Measurements from ENCODE around the gene MROH8. TPM values are rescaled to one million over a fixed set of nuclear protein-coding genes. Genes with fewer than 3 reads are reported as not detected.

The MROH8 gene
- polyA plus RNA-seq, 1 of the 3 experiments (the other 2 are of a cell fraction), result 3.5 TPM

DNA sequence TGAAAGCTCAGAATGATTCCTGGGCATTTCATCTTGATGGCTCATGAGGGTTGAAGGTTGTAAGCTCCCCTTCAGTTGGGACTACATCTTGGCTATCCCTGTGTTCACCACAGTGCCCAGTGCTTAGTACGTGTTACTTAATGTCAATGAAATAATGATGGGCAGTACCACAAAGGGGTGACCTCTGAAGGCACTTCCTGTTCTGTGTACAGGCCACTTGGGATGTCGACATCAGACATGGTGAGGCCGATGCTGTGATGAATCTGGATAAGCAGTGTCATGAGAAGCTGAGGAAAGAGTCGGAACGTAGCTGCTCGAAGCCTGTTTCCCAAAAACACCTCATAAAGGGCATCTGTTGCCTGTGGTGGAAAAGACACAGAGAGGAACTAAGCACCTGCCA lies 55.9 kb downstream of the MROH8 start:
- WGBS (ENCODE audit: low lambda C conversion rate), result 83% methylated on average over 6 of the region's 6 CpGs
- no peak overlapping the region for H3K27ac ChIP-seq (ENCODE audit: low read depth in 2 of 2, low read length in 1 of 2)
- TF ChIP-seq, protein P1, sequence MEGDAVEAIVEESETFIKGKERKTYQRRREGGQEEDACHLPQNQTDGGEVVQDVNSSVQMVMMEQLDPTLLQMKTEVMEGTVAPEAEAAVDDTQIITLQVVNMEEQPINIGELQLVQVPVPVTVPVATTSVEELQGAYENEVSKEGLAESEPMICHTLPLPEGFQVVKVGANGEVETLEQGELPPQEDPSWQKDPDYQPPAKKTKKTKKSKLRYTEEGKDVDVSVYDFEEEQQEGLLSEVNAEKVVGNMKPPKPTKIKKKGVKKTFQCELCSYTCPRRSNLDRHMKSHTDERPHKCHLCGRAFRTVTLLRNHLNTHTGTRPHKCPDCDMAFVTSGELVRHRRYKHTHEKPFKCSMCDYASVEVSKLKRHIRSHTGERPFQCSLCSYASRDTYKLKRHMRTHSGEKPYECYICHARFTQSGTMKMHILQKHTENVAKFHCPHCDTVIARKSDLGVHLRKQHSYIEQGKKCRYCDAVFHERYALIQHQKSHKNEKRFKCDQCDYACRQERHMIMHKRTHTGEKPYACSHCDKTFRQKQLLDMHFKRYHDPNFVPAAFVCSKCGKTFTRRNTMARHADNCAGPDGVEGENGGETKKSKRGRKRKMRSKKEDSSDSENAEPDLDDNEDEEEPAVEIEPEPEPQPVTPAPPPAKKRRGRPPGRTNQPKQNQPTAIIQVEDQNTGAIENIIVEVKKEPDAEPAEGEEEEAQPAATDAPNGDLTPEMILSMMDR (IDR thresholded peaks at IDR 0.05), result no peak
- TF ChIP-seq, protein P2, sequence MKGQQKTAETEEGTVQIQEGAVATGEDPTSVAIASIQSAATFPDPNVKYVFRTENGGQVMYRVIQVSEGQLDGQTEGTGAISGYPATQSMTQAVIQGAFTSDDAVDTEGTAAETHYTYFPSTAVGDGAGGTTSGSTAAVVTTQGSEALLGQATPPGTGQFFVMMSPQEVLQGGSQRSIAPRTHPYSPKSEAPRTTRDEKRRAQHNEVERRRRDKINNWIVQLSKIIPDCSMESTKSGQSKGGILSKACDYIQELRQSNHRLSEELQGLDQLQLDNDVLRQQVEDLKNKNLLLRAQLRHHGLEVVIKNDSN (IDR thresholded peaks at IDR 0.05; ENCODE audit: borderline replicate concordance, low read depth), result no peak
- TF ChIP-seq TAF1 (IDR thresholded peaks at IDR 0.05; ENCODE audit: borderline replicate concordance, low read depth, low read length), result no peak
- TF ChIP-seq, protein P3, sequence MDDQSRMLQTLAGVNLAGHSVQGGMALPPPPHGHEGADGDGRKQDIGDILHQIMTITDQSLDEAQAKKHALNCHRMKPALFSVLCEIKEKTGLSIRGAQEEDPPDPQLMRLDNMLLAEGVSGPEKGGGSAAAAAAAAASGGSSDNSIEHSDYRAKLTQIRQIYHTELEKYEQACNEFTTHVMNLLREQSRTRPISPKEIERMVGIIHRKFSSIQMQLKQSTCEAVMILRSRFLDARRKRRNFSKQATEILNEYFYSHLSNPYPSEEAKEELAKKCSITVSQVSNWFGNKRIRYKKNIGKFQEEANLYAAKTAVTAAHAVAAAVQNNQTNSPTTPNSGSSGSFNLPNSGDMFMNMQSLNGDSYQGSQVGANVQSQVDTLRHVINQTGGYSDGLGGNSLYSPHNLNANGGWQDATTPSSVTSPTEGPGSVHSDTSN (IDR thresholded peaks at IDR 0.05), result no peak
- TF ChIP-seq SIN3A (IDR thresholded peaks at IDR 0.05; ENCODE audit: borderline replicate concordance, low read depth, low read length), result no peak
- TF ChIP-seq MEF2A (IDR thresholded peaks at IDR 0.05; ENCODE audit: borderline replicate concordance, low read depth), result no peak
- no peak for TF ChIP-seq ELF1 (IDR thresholded peaks at IDR 0.05)
- no peak for TF ChIP-seq POLR2AphosphoS5 (IDR thresholded peaks at IDR 0.05; ENCODE audit: low read depth, low read length)
- no peak for TF ChIP-seq TEAD4 (IDR thresholded peaks at IDR 0.05; ENCODE audit: borderline replicate concordance, insufficient read depth)
- no peak for TF ChIP-seq TCF12 (IDR thresholded peaks at IDR 0.05)
- no peak for TF ChIP-seq RXRA (IDR thresholded peaks at IDR 0.05; ENCODE audit: borderline replicate concordance, low read depth)
- TF ChIP-seq NRF1 (IDR thresholded peaks at IDR 0.05; ENCODE audit: low read depth, low read length), result no peak
- TF ChIP-seq RAD21 (IDR thresholded peaks at IDR 0.05; ENCODE audit: low read length), result no peak
- no peak for TF ChIP-seq YY1 (IDR thresholded peaks at IDR 0.05; ENCODE audit: low read depth)
- TF ChIP-seq FOXJ3 (CRISPR knock-in tag; IDR thresholded peaks at IDR 0.05), result no peak
- TF ChIP-seq MXI1 (IDR thresholded peaks at IDR 0.05; ENCODE audit: low read depth, low read length), result no peak
- H3K9ac ChIP-seq, result no peak overlapping the region
- no peaks in the 10 kb centered on the region for H3K79me2 ChIP-seq (ENCODE audit: insufficient read depth)
- H3K4me1 ChIP-seq (ENCODE audit: control insufficient read depth in 1 of 2, insufficient read depth in 2 of 2, low read depth in 1 of 2, low read length in 1 of 2), result no peaks in the 10 kb centered on the region
- DNase-seq, result no peak
- POLR2A ChIA-PET, result no interaction called here
- H3K4me2 ChIP-seq, result no peak overlapping the region
- CTCF ChIA-PET, result no interaction called here
- no peaks in the 10 kb centered on the region for H3F3A ChIP-seq (replicated peaks; ENCODE audit: insufficient read depth)
- H2AFZ ChIP-seq (ENCODE audit: low read depth), result no peak overlapping the region
- no peak overlapping the region for H3K4me3 ChIP-seq (ENCODE audit: low read depth in 2 of 2, low read length in 1 of 2)
- no peaks in the 10 kb centered on the region for H3K9me2 ChIP-seq
- H4K20me1 ChIP-seq (ENCODE audit: insufficient read depth), result no peaks in the 10 kb centered on the region
- no peaks in the 10 kb centered on the region for H3K36me3 ChIP-seq (replicated peaks in 1 of 2; ENCODE audit: control insufficient read depth in 1 of 2, insufficient read depth in 2 of 2, low read length in 1 of 2)
- H3K27me3 ChIP-seq (ENCODE audit: insufficient read depth), result no peaks in the 10 kb centered on the region
- no peaks in the 10 kb centered on the region for H3K9me3 ChIP-seq

DNA sequence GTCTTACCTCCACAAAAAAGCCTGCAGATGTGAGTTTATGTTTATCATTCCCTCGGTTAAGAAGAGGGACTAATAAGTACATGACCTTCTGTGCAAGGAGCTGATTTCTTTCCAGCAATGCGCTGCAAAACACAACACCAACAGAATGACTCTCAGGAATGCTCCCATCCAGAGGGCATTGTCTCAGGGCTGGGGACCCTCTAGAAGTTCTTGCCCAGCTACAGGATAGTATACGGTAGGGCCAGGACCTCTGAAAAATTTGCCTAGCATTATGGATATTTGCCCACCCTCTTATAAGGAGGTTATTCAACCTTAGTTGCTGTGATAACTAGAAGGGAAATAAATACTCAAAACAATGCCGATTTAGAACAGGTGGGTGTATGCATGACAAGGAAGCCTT lies 58.9 kb downstream of the MROH8 start:
- 91% methylated on average over 4 of the region's 4 CpGs for WGBS (ENCODE audit: low lambda C conversion rate)
- Histone ChIP-seq H3K9me3 (no peaks in the 10 kb centered on the region), H3K9ac (no peak overlapping the region), H3K79me2 (ENCODE audit: insufficient read depth) (no peaks in the 10 kb centered on the region), H3K27me3 (ENCODE audit: insufficient read depth) (no peaks in the 10 kb centered on the region), H3K4me2 (no peak overlapping the region), H2AFZ (ENCODE audit: low read depth) (no peak overlapping the region), H4K20me1 (ENCODE audit: insufficient read depth) (no peaks in the 10 kb centered on the region), H3K9me2 (no peaks in the 10 kb centered on the region), H3F3A (replicated peaks; ENCODE audit: insufficient read depth) (no peaks in the 10 kb centered on the region), H3K4me1 (ENCODE audit: control insufficient read depth in 1 of 2, insufficient read depth in 2 of 2, low read depth in 1 of 2, low read length in 1 of 2) (no peaks in the 10 kb centered on the region), H3K4me3 (ENCODE audit: low read depth in 2 of 2, low read length in 1 of 2) (no peak overlapping the region), H3K36me3 (replicated peaks in 1 of 2; ENCODE audit: control insufficient read depth in 1 of 2, insufficient read depth in 2 of 2, low read length in 1 of 2) (no peaks in the 10 kb centered on the region), H3K27ac (ENCODE audit: low read depth in 2 of 2, low read length in 1 of 2) (no peak overlapping the region)
- DNase-seq, result no peak
- TF ChIP-seq JUND (IDR thresholded peaks at IDR 0.05) (no peak), RXRA (IDR thresholded peaks at IDR 0.05; ENCODE audit: borderline replicate concordance, low read depth) (no peak), TCF12 (IDR thresholded peaks at IDR 0.05) (no peak), POLR2AphosphoS5 (IDR thresholded peaks at IDR 0.05; ENCODE audit: low read depth, low read length) (no peak), EP300 (IDR thresholded peaks at IDR 0.05; ENCODE audit: borderline replicate concordance in 1 of 2, low read depth in 1 of 2, low read length in 1 of 2) (no peak), CHD2 (IDR thresholded peaks at IDR 0.05; ENCODE audit: low read length, partially characterized antibody) (no peak), SIN3A (IDR thresholded peaks at IDR 0.05; ENCODE audit: borderline replicate concordance, low read depth, low read length) (no peak), FOSL2 (IDR thresholded peaks at IDR 0.05; ENCODE audit: borderline replicate concordance, low read depth) (no peak)
- TF ChIP-seq, protein P4, sequence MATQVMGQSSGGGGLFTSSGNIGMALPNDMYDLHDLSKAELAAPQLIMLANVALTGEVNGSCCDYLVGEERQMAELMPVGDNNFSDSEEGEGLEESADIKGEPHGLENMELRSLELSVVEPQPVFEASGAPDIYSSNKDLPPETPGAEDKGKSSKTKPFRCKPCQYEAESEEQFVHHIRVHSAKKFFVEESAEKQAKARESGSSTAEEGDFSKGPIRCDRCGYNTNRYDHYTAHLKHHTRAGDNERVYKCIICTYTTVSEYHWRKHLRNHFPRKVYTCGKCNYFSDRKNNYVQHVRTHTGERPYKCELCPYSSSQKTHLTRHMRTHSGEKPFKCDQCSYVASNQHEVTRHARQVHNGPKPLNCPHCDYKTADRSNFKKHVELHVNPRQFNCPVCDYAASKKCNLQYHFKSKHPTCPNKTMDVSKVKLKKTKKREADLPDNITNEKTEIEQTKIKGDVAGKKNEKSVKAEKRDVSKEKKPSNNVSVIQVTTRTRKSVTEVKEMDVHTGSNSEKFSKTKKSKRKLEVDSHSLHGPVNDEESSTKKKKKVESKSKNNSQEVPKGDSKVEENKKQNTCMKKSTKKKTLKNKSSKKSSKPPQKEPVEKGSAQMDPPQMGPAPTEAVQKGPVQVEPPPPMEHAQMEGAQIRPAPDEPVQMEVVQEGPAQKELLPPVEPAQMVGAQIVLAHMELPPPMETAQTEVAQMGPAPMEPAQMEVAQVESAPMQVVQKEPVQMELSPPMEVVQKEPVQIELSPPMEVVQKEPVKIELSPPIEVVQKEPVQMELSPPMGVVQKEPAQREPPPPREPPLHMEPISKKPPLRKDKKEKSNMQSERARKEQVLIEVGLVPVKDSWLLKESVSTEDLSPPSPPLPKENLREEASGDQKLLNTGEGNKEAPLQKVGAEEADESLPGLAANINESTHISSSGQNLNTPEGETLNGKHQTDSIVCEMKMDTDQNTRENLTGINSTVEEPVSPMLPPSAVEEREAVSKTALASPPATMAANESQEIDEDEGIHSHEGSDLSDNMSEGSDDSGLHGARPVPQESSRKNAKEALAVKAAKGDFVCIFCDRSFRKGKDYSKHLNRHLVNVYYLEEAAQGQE (IDR thresholded peaks at IDR 0.05; ENCODE audit: low read depth, low read length), result no peak
- POLR2A ChIA-PET, result no interaction called here
- CTCF ChIA-PET, result no interaction called here
